GM19193 (cell line): ENCODE results near the gene C1orf122.

Source experiments
- POLR2A ChIP-seq: IDR thresholded peaks from 4 replicates; pipeline ENCODE4 v1.6.1; 2011; ENCODE audit not compliant: insufficient read depth, insufficient read length; ENCODE audit errors: extremely low read depth

The C1orf122 gene

DNA sequence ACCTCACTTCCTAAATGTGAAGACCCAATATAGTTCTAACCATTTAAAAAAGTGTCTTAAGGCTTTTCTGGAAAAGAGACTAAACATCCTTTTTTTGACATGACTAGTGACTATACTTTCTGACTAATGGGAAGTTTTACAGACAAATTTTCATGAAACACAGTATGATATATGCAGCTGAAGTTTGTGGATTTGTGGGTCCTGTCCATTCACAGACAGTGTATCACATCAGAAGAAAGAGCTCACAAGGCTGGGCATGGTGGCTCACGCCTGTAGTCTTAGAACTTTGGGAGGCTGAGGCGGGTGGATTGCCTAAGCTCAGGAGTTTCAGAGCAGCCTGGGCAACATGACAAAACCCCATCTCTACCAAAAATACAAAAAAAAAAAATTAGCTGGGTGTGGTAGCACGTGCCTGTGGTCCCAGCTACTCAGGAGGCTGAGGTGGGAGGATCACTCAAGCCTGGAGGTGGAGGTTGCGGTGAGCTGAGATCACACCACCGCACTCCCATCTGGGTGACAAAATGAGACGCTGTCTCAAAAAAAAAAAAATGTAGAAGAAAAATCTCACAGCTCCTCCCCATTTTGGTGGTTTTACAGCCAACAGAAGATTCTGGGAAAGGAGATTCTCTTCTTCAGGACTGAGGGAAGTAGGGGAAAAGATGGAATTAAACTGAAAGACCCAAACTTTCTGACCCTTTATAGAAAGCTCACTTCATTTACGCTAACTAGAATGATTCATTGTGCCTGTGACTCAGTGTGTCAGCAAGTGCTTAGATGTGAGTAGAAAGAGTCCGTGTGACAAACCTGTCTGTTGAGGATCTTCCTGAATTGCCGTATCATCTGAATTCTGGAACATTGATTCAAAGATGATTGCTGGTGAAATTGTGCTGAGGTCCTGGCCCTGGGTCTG is 15.6 kb downstream of the C1orf122 start:
- no peak for TF ChIP-seq POLR2A

DNA sequence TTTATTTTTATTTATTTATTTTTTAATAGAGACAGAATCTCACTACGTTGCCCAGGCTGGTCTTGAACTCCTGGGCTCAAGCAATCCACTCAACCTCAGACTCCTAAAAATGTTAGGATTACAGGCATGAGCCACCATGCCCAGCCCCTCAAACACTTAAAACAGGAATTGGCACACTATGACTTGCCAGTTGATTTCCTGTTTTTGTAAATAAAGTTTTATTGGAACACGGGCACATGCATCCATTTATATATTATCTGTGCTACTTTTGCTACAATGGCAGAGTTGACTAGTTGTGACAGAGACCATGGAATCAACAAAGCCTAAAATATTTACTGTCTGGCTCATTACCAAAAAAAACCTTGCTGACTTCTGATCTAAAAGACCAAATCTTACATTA is 16.4 kb downstream of the C1orf122 start:
- no peak for TF ChIP-seq POLR2A

DNA sequence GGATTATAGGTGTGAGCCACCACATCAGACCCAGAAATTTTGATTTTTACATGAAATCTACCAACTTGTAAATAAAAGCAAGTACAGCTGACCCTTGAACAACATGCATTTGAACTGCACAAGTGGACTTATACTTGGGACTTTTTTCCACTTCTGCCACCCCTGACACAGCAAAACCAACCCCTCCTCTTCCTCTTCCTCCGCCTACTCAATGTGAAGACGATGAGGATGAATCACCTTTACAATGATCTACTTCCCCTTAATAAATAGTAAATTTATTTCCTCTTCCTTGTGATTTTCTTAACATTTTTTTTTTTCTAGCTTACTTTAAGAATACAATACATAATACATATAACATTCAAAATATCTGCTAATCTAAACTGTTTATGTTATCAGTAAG is 17.9 kb downstream of the C1orf122 start:
- TF ChIP-seq POLR2A: no peak

DNA sequence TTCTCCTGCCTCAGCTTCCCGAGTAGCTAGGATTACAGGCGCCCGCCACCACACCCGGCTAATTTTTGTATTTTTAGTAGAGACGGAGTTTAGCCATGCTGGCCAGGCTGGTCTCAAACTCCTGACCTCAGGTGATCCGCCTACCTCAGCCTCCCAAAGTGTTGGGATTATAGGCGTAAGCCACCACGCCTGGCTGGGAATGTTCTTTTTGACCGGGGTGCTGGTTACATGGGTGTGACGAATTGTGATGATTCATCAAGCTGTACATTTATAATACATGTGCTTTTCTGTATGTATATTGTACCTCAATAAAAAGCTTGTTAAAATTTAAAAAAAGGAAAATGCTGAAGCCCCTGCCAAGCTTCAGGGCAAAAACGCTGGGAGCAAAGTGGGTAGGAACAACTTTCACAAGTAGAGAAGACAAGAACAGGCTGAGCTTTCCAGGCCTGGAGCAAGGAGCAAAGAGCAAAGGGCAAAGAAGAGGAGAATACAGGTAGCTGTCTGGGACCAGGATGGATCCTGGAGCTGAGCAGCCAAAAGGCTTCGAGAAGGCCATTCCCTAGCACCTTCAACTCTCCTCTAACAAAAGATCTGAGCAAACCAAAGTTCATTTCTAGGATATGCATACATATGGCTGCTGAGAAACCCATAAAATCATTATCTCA is 21.0 kb downstream of the C1orf122 start:
- TF ChIP-seq POLR2A: no peak

DNA sequence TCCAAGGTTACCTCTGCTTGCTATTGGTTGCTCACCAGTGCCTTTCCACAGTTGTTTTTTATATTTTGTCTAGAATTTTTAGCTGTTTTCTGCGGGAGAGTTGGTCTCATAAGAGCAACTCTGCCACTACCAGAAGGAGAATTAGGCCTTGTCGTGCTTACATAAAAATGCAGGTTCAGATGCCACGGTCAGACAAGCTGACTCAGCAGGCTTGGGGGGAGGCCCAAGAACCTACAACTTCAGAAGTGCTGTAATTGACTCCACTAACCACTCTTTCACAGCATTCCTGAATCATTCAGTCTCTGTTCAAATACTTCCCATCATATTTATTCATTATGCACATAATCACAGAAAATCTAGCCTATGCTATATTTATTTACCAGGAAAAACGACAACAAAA is 23.5 kb downstream of the C1orf122 start:
- TF ChIP-seq POLR2A: no peak

DNA sequence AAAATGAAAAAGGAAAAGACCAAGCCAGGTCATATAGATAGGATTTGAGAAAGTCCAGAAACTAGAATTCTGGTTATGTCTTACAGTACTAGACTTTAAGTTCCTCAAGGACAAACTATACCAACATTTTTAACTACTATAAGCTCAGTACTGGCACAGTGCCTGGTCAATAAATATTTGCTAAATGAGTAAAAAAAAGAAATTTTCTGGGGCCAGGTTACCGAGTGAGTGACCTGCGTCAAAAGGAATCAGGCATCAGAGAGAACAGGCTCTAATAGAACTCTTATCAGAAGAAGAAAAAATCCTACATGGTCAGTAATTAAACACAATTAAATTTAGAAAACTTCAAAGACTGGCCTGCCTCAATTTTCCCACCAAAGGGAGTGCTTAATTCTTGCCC is 24.2 kb downstream of the C1orf122 start:
- TF ChIP-seq POLR2A: no peak

DNA sequence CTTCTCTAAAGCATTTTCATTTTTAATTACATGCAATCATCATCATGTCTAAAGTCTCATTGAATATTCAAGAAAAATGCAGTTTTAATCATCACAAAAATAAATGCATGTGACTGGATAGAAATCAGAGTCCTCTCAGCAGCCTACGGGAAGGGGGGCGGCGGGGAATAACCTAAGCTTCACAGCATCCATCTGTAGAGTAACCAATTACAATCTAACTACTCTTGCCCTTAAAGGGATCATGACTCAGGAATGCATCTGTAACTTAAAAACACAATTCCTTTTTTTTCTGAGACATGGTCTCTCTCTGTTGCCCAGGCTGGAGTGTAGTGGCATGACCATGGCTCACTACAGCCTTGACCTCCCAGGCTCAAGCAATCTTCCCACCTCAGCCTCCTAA is 29.2 kb downstream of the C1orf122 start:
- TF ChIP-seq POLR2A: no peak

DNA sequence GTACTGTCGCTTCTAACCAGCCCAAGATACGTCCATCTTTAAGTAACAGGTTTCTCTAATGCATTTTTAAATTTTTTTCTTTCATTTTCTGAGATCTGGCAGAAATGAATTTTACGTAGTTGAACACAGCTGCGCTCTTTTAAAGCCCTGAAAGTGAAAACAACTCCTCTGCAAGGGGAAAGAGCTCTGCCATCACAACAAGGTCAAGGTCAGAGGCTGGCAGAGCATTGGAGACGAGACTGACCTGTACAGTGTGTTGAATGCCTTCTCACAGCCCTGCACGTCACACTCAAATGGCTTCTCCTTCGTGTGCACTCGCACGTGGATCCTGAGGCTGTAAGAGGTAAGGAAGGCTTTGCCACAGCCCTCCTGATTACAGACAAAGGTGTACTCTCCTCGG is 32.1 kb downstream of the C1orf122 start:
- no peak for TF ChIP-seq POLR2A

DNA sequence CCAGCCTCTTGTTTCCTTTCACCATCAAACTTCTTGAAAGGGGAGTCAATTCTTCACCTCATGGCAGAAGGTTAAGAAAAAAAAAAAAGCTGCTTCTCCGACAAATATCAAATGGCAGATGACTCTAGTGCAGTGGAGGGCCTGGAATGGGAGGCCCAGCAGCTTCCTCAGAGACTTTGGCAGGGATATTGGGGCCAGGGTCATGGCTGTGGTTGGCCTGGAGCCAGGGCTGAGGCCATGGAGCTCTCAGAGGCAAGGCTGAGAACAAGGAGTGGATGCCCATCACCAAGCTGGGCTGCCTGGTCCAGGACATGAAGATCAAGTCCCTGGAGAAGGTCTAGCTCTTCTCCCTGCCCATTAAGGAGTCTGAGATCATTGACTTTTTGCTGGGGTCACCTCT is 33.1 kb downstream of the C1orf122 start:
- TF ChIP-seq POLR2A: no peak

DNA sequence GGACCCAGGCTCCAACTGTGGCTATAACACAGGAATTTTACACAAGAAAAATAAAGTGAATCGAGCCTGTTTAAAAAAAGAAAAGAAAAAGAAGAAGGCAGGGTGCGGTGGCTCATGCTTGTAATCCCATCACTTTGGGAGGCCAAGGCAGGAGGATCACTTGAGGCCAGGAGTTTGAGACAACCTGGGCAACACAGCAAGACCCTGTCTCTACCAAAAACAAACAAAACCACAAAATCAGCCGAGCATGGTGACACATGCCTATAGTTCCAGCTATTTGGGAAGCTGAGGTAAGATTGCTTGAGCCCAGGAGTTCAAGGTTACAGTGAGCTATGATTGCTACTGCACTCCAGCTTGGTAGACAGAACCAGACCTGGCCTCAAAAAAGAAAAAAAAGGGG is 34.1 kb downstream of the C1orf122 start:
- no peak for TF ChIP-seq POLR2A

DNA sequence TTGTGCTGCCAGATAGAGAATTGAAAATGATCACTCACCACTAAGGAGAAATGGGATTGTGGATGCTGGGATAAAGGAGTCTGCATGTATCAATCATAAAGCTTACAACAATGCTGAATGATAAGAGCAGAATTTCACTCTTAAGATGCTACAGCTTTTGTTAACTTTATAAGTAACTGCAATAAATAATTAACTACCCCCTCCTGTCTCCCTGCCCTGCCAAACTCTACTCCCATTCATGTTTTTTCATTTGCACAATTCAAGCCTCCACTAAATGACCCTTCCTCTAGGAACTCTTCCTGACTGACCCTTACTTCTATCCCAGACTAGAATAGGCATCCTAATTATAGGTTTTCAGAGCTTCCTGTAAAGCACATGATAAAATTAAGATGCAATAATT is 36.9 kb downstream of the C1orf122 start:
- TF ChIP-seq POLR2A: no peak

DNA sequence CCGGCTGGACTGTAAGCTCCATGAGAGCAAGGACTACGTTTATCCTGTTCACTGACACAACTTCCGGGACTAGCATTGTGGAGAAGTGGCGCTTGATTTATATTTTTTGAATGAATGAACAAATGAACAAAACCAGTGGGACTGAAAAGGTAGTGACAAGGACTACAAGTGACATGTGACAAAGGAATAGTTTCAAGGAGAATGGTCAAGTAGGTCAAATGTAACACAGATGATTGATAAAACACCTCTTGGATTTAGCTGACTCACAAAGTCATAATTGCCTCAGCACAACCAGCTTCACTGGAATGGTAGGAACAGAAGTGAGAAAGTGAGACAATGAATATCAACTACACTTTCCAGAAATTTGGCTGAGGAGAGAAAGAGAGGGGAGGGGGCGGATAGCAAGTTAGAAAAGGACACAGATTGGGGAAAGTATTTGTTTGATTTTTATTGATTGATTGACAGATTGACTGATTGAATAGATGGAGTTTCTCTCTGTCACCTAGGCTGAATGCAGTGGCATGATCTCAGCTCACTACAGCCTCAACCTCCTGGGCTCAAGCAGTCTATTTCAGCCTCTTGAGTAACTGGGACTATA is 37.6 kb downstream of the C1orf122 start:
- no peak for TF ChIP-seq POLR2A

DNA sequence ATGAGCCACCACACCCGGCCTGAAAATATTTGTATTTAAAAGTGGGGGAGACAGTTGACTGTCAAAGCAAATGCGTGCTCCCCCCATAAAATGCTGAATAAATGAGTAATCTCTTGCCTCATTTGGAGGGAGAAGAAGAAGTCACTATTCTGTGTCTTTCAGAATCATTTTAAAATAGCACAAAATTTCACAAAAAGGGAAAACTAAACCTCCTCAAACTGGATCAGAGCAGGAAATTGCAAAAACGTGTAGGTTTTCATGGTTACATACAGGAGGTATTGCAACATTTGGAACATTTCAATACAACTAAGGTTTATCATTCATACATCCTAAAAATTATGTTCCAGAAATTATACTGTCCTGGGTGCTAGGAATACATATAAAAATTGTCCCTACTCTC is 38.2 kb downstream of the C1orf122 start:
- TF ChIP-seq POLR2A: no peak

DNA sequence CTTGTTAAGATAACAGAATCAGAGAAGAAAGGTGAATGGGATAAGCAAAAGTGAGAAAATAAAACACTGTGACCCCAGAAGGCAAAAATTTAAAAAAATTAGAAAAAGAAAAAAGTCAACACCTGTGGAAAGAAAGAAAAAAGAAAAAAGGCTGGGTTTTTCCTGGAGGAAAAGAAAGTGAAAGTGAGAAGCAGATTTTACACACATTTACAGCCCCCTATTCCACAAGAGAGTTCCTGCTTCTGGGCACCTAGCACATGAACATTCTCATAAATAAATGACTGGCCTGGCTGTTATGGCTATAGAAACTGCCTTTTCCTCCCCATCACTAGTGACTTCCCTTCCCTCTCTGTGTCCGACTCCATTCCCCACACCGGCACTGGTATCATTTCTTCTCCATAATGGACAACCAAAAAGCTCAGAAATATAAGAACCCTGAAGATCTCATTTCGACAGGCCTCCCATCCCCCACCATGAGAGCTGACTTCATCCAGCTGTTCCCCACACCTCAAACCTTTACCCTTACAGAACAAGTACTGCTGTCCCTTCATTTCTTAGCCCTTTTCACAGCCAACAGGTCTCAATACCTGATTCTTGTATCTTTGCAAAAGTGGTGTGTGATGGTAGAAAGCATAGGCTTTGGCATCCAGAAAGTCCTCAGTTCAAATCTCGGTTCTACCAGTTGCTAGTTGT is 39.2 kb downstream of the C1orf122 start:
- TF ChIP-seq POLR2A: no peak

DNA sequence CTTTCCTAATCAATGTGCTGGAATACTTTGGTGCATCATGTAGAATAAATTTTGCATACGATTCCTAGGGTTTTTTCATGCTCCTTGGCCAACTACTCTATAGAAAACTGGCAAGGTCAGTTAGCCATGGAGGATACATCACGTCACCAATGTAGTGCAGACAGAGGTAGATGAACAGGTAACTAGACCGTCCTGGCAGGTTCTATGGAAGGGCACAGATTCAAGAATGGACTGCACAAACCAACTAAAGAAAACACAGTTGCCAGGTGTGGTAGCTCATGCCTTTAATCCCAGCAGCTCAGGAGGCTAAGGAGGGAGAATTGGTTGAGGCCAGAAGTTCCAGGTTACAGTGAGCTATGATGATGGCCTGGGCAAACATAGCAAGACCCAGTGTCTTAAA is 41.9 kb downstream of the C1orf122 start:
- no peak for TF ChIP-seq POLR2A

DNA sequence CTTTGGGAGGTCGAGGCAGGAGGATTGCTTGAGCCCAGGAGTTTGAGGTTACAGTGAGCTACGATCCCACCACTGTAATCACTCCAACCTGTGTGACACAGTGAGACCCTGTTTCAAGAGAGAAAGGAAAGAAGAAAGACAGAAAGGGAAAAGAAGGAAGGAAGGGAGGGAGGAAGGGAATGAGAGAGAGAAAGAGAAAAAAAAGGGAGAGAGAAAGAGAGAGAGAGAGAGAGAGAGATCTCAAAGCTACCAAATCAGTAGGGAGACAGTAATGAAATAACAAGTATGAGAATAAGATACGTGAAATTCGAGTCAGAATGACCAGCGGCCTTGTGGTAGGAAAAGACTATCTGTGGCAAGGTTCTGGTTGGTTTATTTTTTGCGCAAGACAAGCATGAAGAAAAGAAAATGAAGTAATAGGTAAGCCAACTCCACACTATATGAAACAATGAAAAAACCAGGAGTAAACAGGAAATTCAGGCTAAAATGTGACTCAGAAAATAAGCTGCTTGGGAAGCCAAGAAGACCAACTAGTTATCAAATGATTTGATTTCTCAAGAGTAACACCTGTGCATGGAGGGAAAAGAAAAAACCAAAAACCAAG is 42.9 kb downstream of the C1orf122 start:
- TF ChIP-seq POLR2A: no peak

DNA sequence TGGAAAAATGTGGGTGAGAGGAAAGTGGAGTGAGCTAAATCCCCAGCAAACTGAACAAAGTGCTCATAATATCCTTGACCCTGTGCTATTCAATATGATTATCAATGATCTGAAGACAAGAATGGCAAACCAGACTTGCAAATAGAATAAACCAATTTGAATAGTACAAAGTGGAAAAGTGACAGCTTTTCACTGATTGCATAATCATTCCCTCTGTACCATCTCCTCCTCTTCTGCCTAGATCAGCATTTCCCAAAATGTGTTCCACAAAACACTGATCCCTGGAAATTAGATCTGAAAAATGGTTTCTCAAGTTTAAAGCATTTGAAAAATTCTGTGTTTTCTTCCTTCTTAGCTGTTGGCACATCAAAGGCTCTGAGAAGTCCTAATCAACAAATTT is 43.7 kb downstream of the C1orf122 start:
- TF ChIP-seq POLR2A: no peak
